Neural cell (in vitro differentiated cells): Measurements from ENCODE around the gene AGBL4.

ENCODE experiments used
- EZH2 ChIP-seq: fragments of 200-600, 300-800 bp; shearing (Covaris generic), sonication (generic); IDR thresholded peaks from 2 replicates; pipeline ENCODE4 v1.6.1; 2014; ENCODE audit warnings: antibody characterized with exemption, low read length, borderline replicate concordance, mild to moderate bottlenecking; ENCODE audit not compliant: insufficient read depth, poor library complexity, severe bottlenecking
- TF ChIP-seq, protein P1 (sequence below): fragments of 450-650 bp; IDR thresholded peaks from 2 replicates; pipeline ENCODE4 v1.5.1; 2014; ENCODE audit warnings: antibody characterized with exemption, mild to moderate bottlenecking, moderate library complexity; ENCODE audit not compliant: poor library complexity, severe bottlenecking
- TF ChIP-seq, protein P2 (sequence below): IDR thresholded peaks from 2 replicates; pipeline ENCODE4 v1.6.1; 2012; ENCODE audit warnings: borderline replicate concordance

DNA sequence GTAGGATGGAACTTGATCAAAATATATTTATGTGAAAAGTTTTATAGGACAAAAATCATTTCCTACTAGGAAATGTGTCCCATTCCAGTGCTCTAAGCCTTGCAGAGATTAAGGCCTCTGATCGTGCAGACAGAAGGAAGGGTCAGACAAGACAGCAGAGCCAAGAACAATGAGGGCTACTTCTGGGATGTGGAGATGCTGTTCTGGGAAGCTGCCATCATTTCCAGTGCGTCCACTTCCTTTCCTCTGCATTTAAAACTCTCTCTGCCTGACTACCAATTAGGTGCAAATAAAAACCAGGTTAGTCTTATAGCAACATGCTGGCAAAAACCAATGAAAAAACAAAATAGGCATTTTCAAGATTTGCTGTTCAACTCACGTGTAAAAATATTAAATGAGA lies 1283.1 kb downstream of the AGBL4 start:
- no peak for TF ChIP-seq EZH2
- TF ChIP-seq, protein P1, sequence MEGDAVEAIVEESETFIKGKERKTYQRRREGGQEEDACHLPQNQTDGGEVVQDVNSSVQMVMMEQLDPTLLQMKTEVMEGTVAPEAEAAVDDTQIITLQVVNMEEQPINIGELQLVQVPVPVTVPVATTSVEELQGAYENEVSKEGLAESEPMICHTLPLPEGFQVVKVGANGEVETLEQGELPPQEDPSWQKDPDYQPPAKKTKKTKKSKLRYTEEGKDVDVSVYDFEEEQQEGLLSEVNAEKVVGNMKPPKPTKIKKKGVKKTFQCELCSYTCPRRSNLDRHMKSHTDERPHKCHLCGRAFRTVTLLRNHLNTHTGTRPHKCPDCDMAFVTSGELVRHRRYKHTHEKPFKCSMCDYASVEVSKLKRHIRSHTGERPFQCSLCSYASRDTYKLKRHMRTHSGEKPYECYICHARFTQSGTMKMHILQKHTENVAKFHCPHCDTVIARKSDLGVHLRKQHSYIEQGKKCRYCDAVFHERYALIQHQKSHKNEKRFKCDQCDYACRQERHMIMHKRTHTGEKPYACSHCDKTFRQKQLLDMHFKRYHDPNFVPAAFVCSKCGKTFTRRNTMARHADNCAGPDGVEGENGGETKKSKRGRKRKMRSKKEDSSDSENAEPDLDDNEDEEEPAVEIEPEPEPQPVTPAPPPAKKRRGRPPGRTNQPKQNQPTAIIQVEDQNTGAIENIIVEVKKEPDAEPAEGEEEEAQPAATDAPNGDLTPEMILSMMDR = no peak
- TF ChIP-seq, protein P2, sequence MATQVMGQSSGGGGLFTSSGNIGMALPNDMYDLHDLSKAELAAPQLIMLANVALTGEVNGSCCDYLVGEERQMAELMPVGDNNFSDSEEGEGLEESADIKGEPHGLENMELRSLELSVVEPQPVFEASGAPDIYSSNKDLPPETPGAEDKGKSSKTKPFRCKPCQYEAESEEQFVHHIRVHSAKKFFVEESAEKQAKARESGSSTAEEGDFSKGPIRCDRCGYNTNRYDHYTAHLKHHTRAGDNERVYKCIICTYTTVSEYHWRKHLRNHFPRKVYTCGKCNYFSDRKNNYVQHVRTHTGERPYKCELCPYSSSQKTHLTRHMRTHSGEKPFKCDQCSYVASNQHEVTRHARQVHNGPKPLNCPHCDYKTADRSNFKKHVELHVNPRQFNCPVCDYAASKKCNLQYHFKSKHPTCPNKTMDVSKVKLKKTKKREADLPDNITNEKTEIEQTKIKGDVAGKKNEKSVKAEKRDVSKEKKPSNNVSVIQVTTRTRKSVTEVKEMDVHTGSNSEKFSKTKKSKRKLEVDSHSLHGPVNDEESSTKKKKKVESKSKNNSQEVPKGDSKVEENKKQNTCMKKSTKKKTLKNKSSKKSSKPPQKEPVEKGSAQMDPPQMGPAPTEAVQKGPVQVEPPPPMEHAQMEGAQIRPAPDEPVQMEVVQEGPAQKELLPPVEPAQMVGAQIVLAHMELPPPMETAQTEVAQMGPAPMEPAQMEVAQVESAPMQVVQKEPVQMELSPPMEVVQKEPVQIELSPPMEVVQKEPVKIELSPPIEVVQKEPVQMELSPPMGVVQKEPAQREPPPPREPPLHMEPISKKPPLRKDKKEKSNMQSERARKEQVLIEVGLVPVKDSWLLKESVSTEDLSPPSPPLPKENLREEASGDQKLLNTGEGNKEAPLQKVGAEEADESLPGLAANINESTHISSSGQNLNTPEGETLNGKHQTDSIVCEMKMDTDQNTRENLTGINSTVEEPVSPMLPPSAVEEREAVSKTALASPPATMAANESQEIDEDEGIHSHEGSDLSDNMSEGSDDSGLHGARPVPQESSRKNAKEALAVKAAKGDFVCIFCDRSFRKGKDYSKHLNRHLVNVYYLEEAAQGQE = no peak
